ENCODE measurements around the gene OXGR1.

Gene OXGR1

GRCh38 chr13:97015661-97016350 is 21.5 kb upstream of the OXGR1 start:
- DNase-seq (ENCODE audit: low read depth), result peak; percentile 46
- H3K4me3 ChIP-seq (ENCODE audit: low read depth, low read length), result no peak overlapping the region
- no peak for TF ChIP-seq CTCF (conservative IDR thresholded peaks at IDR 0.05; ENCODE audit: low read depth, low read length)

- no peak for TF ChIP-seq CTCF (conservative IDR thresholded peaks at IDR 0.05; ENCODE audit: low read depth, low read length)
- no peak for DNase-seq (ENCODE audit: low read depth)
- no peak overlapping the region for H3K4me3 ChIP-seq (ENCODE audit: low read depth, low read length)
Measured at GRCh38 chr13:97012251-97013048, 18.2 kb upstream of the OXGR1 start.

- no peak for TF ChIP-seq CTCF (conservative IDR thresholded peaks at IDR 0.05; ENCODE audit: low read depth, low read length)
- no peak overlapping the region for H3K4me3 ChIP-seq (ENCODE audit: low read depth, low read length)
- DNase-seq (ENCODE audit: low read depth), result no peak
Measured at GRCh38 chr13:97011446-97012131, 17.3 kb upstream of the OXGR1 start.

GRCh38 chr13:97008643-97009042 is 14.4 kb upstream of the OXGR1 start:
- DNase-seq (ENCODE audit: low read depth), result no peak
- no peak for TF ChIP-seq CTCF (conservative IDR thresholded peaks at IDR 0.05; ENCODE audit: low read depth, low read length)
- no peak overlapping the region for H3K4me3 ChIP-seq (ENCODE audit: low read depth, low read length)

GRCh38 chr13:97005625-97006262 is 11.5 kb upstream of the OXGR1 start:
- H3K4me3 ChIP-seq (ENCODE audit: low read depth, low read length), result no peak overlapping the region
- peak; percentile 74 for DNase-seq (ENCODE audit: low read depth)
- peak; percentile 5 for TF ChIP-seq CTCF (conservative IDR thresholded peaks at IDR 0.05; ENCODE audit: low read depth, low read length)

GRCh38 chr13:97004886-97005285 is 10.6 kb upstream of the OXGR1 start:
- DNase-seq (ENCODE audit: low read depth), result no peak
- no peak overlapping the region for H3K4me3 ChIP-seq (ENCODE audit: low read depth, low read length)
- TF ChIP-seq CTCF (conservative IDR thresholded peaks at IDR 0.05; ENCODE audit: low read depth, low read length), result no peak
